ENCODE data around the gene AZI2.

DNA sequence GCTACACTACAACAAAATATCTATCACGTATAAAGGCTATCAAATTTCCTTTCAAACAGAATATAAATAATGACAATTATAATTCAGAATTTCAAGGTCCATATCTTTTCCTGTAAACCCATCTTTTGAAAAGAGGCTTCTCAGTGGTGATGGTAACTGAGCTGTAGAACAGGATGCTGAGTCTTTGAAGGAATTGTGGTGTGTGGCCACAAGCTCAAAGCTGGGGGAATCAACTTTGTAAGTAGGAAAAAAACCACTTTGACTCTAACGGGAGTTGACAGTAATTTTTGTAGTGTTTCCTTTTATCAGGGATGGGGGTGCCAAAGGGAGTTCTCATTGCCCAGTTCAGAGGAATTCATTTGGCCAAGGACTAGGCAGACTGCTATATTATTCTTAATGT, 13.4 kb downstream of the AZI2 start:
- TF ChIP-seq, protein P1, sequence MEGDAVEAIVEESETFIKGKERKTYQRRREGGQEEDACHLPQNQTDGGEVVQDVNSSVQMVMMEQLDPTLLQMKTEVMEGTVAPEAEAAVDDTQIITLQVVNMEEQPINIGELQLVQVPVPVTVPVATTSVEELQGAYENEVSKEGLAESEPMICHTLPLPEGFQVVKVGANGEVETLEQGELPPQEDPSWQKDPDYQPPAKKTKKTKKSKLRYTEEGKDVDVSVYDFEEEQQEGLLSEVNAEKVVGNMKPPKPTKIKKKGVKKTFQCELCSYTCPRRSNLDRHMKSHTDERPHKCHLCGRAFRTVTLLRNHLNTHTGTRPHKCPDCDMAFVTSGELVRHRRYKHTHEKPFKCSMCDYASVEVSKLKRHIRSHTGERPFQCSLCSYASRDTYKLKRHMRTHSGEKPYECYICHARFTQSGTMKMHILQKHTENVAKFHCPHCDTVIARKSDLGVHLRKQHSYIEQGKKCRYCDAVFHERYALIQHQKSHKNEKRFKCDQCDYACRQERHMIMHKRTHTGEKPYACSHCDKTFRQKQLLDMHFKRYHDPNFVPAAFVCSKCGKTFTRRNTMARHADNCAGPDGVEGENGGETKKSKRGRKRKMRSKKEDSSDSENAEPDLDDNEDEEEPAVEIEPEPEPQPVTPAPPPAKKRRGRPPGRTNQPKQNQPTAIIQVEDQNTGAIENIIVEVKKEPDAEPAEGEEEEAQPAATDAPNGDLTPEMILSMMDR (IDR thresholded peaks at IDR 0.05): no peak
- no peak for TF ChIP-seq POLR2A (IDR thresholded peaks at IDR 0.05)

All from esophagus squamous epithelium (tissue), 4 donors.